Ishikawa (cell line): ENCODE measurements around the gene DRP2.

Experiments used
- CEBPB ChIP-seq: IDR thresholded peaks from 2 replicates; pipeline ENCODE4 v1.6.1; 2012
- CREB1 ChIP-seq: IDR thresholded peaks from 2 replicates; pipeline ENCODE4 v1.6.1; 2012; ENCODE audit warnings: low read depth
- EGR1 ChIP-seq: IDR thresholded peaks from 2 replicates; pipeline ENCODE4 v1.6.1; 2012
- EP300 ChIP-seq: IDR thresholded peaks from 2 replicates; pipeline ENCODE4 v1.6.1; 2012; ENCODE audit warnings: borderline replicate concordance
- FOXM1 ChIP-seq: IDR thresholded peaks from 2 replicates; pipeline ENCODE4 v1.6.1; 2012; ENCODE audit warnings: low read depth, borderline replicate concordance
- NFIC ChIP-seq: IDR thresholded peaks from 2 replicates; pipeline ENCODE4 v1.6.1; 2012
- RAD21 ChIP-seq: IDR thresholded peaks from 2 replicates; pipeline ENCODE4 v1.6.1; 2012; ENCODE audit warnings: low read depth
- TAF1 ChIP-seq: IDR thresholded peaks from 2 replicates; pipeline ENCODE4 v1.6.1; 2012; ENCODE audit warnings: low read depth, mild to moderate bottlenecking
- TCF12 ChIP-seq: IDR thresholded peaks from 2 replicates; pipeline ENCODE4 v1.6.1; 2012; ENCODE audit warnings: low read depth
- TEAD4 ChIP-seq: IDR thresholded peaks from 2 replicates; pipeline ENCODE4 v1.6.1; 2012
- YY1 ChIP-seq: IDR thresholded peaks from 2 replicates; pipeline ENCODE4 v1.6.1; 2012; ENCODE audit warnings: low read depth
- ZBTB7A ChIP-seq: IDR thresholded peaks from 2 replicates; pipeline ENCODE4 v1.6.1; 2012; ENCODE audit warnings: low read depth
- TF ChIP-seq, protein P1 (sequence below): IDR thresholded peaks from 2 replicates; pipeline ENCODE4 v1.6.1; 2012
- TF ChIP-seq, protein P2 (sequence below): IDR thresholded peaks from 2 replicates; pipeline ENCODE4 v1.6.1; 2012
- TF ChIP-seq, protein P3 (sequence below): IDR thresholded peaks from 2 replicates; pipeline ENCODE4 v1.6.1; 2012; ENCODE audit warnings: low read depth, mild to moderate bottlenecking

The DRP2 gene, protein sequence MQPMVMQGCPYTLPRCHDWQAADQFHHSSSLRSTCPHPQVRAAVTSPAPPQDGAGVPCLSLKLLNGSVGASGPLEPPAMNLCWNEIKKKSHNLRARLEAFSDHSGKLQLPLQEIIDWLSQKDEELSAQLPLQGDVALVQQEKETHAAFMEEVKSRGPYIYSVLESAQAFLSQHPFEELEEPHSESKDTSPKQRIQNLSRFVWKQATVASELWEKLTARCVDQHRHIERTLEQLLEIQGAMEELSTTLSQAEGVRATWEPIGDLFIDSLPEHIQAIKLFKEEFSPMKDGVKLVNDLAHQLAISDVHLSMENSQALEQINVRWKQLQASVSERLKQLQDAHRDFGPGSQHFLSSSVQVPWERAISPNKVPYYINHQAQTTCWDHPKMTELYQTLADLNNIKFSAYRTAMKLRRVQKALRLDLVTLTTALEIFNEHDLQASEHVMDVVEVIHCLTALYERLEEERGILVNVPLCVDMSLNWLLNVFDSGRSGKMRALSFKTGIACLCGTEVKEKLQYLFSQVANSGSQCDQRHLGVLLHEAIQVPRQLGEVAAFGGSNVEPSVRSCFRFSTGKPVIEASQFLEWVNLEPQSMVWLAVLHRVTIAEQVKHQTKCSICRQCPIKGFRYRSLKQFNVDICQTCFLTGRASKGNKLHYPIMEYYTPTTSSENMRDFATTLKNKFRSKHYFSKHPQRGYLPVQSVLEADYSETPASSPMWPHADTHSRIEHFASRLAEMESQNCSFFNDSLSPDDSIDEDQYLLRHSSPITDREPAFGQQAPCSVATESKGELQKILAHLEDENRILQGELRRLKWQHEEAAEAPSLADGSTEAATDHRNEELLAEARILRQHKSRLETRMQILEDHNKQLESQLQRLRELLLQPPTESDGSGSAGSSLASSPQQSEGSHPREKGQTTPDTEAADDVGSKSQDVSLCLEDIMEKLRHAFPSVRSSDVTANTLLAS

DNA sequence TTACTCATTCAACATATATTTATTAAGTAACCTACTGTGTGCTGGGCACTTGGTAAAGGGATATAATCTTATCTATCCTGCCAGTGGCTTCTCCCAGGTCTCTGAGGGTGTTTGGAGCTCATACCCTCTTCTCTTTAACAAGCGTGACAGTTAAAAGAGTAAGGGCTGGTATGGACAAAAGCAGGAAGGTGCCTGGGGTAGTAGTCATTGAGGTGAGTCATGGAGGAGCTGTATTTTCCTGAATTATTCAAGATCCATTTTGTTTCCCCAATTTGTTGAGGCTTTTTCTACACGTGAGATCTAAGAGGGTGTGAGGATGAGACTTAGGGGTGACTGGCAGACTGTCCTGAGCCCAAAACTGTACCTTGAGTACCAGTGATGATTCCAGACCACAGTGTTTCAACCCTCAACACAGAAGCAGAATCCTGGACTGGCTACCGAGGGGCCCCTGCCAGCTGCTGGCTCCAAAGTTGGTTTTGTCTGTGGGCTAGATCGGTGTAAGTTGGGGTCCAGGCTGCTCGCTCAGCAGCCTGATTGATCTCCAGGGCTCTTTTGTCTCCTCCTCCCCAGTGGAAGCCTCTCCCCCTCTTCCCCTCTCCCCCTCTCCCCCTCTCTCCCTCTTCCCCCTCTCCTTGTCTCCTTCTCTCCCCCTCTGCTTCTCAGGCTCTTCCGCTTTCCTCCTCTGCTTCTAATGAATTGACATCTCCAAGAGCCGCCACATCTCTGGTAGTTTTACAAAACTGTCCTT, at the start of gene DRP2:
Gene DRP2 (plus strand): TSS at position 671 of the 748 bp plus-strand sequence. CDS start 11,862 bp downstream, outside the sequence.
- TF ChIP-seq, protein P1, sequence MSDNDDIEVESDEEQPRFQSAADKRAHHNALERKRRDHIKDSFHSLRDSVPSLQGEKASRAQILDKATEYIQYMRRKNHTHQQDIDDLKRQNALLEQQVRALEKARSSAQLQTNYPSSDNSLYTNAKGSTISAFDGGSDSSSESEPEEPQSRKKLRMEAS, result no peak
- TF ChIP-seq, protein P2, sequence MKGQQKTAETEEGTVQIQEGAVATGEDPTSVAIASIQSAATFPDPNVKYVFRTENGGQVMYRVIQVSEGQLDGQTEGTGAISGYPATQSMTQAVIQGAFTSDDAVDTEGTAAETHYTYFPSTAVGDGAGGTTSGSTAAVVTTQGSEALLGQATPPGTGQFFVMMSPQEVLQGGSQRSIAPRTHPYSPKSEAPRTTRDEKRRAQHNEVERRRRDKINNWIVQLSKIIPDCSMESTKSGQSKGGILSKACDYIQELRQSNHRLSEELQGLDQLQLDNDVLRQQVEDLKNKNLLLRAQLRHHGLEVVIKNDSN, result no peak
- no peak for TF ChIP-seq CEBPB

DNA sequence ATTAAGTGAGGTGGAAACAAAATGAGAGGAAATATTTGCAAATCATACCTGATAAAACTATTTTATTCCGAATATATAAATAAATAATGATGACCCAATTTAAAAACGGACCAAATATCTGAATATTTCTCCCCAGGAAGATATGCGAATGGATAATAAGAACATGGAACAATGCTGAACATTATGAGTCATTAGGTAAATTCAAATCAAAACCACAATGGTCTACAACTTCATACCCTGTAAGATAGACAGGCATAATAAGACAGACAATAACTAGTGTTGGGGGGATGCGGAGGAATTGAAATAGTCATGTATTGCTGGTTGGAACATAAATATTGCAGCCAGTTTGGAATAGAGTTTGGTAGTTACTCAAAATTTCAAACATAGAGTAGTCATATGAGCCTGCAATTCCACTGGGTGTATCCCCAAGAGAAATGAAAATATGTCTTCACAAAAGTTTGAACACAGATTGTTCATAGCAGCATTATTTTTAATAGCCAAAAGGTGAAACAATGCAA, 47.6 kb upstream of the DRP2 start:
- TF ChIP-seq EP300 (no peak), FOXM1 (no peak), ZBTB7A (no peak)

DNA sequence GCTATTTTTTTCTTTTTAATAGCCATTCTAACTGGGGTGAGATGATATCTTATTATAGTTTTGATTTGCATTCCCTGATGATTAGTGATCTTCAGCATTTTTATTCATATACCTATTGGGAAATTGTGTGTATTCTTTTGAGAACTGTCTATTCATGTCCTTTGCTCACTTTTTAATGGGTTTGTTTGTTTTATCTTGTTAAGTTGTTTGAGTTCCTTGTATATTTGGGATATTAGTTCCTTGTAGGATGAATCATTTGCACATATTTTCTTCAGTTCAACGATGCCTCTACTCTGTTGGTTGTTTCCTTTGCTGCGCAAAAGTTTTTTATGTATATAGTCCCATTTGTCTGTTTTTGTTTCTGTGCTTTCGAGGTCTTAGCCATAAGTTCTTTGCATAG, 43.1 kb upstream of the DRP2 start:
- TF ChIP-seq EGR1 (no peak), FOXM1 (no peak), EP300 (no peak), CREB1 (no peak), TCF12 (no peak), NFIC (no peak), CEBPB (no peak), ZBTB7A (no peak), TEAD4 (no peak), RAD21 (no peak), YY1 (no peak), TAF1 (no peak)
- TF ChIP-seq, protein P1, result no peak
- TF ChIP-seq, protein P2, result no peak
- TF ChIP-seq, protein P3, sequence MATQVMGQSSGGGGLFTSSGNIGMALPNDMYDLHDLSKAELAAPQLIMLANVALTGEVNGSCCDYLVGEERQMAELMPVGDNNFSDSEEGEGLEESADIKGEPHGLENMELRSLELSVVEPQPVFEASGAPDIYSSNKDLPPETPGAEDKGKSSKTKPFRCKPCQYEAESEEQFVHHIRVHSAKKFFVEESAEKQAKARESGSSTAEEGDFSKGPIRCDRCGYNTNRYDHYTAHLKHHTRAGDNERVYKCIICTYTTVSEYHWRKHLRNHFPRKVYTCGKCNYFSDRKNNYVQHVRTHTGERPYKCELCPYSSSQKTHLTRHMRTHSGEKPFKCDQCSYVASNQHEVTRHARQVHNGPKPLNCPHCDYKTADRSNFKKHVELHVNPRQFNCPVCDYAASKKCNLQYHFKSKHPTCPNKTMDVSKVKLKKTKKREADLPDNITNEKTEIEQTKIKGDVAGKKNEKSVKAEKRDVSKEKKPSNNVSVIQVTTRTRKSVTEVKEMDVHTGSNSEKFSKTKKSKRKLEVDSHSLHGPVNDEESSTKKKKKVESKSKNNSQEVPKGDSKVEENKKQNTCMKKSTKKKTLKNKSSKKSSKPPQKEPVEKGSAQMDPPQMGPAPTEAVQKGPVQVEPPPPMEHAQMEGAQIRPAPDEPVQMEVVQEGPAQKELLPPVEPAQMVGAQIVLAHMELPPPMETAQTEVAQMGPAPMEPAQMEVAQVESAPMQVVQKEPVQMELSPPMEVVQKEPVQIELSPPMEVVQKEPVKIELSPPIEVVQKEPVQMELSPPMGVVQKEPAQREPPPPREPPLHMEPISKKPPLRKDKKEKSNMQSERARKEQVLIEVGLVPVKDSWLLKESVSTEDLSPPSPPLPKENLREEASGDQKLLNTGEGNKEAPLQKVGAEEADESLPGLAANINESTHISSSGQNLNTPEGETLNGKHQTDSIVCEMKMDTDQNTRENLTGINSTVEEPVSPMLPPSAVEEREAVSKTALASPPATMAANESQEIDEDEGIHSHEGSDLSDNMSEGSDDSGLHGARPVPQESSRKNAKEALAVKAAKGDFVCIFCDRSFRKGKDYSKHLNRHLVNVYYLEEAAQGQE, result no peak

DNA sequence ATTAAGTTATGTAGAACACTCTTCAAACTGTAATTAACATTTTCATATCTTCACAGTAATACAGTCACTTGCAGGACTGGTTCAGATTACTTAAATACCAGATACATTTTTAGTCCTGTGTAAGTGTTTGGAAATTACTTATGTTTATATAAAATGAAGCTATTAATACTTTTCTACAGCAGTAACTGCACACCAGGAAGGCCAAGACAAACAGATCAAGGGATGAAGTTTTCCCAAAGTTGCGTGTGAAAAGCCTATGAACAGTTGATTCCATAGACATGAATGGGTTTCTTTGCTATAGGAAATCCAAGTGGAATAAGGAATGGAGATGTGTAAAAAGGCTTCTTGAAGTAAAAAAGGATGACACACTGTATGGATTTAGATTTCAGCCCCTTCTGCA, 28.9 kb upstream of the DRP2 start:
- no peak for TF ChIP-seq TAF1
- TF ChIP-seq NFIC, result no peak
- no peak for TF ChIP-seq EGR1
- TF ChIP-seq TCF12, result no peak
- TF ChIP-seq CREB1, result no peak
- TF ChIP-seq RAD21, result no peak
- TF ChIP-seq ZBTB7A, result no peak
- TF ChIP-seq, protein P2, result no peak
- no peak for TF ChIP-seq YY1
- TF ChIP-seq, protein P3, result no peak
- TF ChIP-seq, protein P1, result no peak
- no peak for TF ChIP-seq EP300
- no peak for TF ChIP-seq TEAD4
- TF ChIP-seq CEBPB, result no peak
